HTR-8/SVneo (cell line): ENCODE data around the gene ARHGAP4.

ENCODE experiments used
- DNase-seq: peaks from one replicate; pipeline ENCODE4 v3.0.0; 2011; ENCODE audit warnings: low spot score, mixed read lengths; ENCODE audit not compliant: insufficient read length
- FAIRE-seq: peaks from 2 replicates; lab custom pipeline; 2011; peaks lifted over from hg19 to GRCh38; lab: Jason Lieb, UNC

Gene ARHGAP4

GRCh38 chrX:153871946-153872878 is 53.9 kb downstream of the ARHGAP4 start:
- no peak for DNase-seq
- FAIRE-seq: no peak

DNA sequence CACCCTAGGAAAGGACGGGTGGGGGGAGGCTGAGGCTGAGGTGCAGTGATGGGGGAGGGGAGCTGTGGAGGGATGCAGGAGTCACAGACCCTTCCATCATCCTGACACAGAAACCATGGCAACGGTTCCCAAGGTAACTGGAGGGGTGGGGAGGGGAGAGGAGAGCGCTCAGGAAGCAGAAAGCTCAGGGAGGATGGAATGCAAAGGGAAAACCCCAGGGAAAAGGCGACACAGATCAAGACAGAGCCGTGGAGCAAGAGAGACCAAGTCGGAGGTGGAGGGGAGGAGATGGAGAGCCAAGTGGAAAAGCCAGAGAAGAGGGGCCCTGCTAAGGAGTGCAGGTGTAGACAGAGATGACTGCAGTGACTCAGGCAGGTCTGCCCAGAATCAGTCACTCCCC is 54.6 kb downstream of the ARHGAP4 start:
- no peak for DNase-seq
- FAIRE-seq: no peak

- no peak for DNase-seq
- FAIRE-seq: no peak
Observed at GRCh38 chrX:153870791-153871360, 55.2 kb downstream of the ARHGAP4 start.

- DNase-seq (no peak), FAIRE-seq (no peak)
Observed at GRCh38 chrX:153870288-153870690, 55.8 kb downstream of the ARHGAP4 start.

DNA sequence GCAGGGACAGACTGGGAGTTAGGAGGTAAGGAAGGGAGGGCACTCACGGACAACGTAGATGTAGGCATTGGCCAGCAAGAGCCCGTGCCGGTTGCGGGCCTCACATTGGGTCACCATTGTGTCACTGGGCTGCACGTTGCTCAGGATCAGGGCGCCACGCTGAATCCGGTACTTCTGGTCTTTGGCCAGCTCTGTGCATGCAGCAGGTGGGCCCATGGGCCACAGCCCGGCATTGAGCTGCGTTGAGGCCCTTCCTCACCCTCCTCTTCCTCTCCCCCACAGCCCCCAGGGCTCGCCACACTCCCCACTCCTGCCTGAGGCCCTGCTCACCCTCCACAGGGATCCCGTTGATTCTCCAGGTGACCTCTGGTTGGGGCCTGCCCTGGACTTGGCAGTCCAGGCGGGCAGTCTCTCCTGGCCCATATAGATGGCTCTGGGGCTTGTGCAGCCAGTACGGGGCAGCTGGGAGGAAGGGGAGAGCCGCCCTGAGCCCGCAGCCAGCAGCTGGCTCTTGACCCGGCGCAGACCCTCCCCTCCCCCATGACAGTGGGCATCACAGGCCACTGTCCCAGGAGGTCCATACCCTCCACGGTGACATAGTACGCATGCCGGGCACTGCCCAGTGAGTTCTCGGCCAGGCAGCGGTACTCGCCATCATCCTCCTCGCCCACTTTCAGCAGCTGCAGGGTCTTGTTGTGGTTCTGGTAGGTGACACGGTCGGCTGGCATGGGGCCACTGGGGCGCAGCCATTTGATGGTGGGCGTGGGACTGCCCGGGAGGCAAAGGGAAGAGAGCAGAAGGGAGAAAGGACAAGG is 56.4 kb downstream of the ARHGAP4 start:
- FAIRE-seq (no peak), DNase-seq (no peak)

GRCh38 chrX:153868576-153869472 is 57.2 kb downstream of the ARHGAP4 start:
- DNase-seq: no peak
- FAIRE-seq: no peak

- DNase-seq (no peak), FAIRE-seq (no peak)
Observed at GRCh38 chrX:153867671-153868070, 58.4 kb downstream of the ARHGAP4 start.

DNA sequence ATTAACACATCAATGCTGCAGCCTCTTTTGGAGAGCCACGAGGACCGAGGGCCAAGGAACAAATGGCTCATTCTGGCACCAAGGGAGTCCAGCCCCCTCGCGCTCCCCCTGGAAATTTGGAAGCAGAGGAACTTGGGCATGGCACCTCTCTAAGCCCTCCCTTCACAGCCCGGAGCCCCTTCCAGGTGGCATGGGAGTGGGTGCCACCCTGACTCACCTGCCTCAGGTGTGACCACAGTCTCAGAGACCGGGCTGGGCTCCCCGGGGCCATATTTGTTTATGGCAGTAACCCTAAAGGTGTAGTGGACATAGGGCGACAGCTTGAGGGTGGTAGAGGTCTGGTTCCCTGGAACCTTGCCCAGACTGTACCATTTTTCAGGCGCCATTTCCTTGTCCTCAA is 58.9 kb downstream of the ARHGAP4 start:
- DNase-seq (no peak), FAIRE-seq (no peak)

DNA sequence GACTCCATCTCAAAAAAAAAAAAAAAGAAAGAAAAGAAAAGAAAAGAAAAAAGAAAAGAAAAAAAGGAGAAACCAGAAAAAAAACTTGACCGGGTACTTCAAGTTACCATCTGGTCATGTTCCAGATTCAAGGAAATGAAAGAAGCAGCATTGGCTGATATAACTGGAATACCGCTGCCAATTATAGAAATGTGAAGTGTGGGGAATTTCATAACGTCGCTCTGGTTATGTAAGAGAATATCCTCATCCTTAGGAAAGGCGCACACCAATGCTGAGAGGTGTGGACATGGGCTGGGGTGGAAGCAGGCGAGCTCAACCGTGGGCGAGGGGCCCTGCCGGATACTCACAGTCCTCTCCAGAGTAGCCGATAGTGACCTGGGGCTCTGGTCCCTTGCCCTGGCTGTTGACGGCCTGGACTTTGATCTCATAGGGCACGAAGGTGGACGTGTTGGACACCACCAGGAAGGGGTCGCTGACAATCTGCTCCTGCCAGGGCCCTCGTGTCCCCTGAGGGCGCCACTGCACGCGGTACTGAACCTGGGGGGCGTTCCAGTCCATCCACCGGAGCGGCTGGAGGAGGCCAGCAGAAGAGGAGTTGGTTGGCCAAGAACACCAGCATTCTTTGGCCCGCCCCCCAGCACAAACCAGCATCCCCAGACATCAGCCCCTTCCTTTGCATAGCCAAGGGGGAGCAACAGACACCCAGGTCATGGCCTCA is 59.6 kb downstream of the ARHGAP4 start:
- no peak for DNase-seq
- FAIRE-seq: no peak

- DNase-seq: no peak
- FAIRE-seq: no peak
Observed at GRCh38 chrX:153865685-153866084, 60.4 kb downstream of the ARHGAP4 start.

DNA sequence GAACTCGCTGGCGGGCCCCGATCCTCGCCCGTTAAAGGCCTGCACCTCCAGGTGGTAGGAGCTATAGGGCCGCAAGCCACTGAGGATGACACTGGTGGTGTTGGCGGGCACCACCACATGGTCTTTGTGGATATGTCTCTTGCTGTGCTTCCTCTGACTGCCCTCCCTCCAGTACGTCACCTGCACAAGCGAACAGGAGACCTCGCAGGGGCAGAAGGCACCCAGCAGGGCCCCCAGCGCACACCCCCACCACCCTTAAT is 60.8 kb downstream of the ARHGAP4 start:
- FAIRE-seq: no peak
- DNase-seq: no peak

GRCh38 chrX:153864561-153865320 is 61.3 kb downstream of the ARHGAP4 start:
- no peak for DNase-seq
- no peak for FAIRE-seq

DNA sequence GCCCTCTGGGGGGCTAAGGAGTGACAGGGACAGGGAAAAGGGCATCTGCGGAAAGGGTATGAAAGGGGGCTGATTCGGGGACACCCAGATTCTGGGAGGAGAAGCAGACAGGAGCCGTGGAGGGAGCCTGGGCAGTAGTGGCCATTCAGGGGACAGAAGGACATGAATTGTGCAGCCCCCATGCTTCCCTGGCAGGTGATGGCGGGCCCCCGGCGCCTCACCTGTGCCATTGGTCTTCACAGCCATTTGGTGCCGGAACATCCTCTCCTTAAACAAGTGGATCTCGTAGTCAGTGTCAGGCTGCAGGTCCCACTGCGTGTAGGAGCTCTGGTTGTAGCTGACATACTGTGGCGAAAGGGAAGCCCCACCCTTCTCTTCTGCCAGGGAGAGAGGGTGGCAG is 62.0 kb downstream of the ARHGAP4 start:
- FAIRE-seq (no peak), DNase-seq (no peak)

GRCh38 chrX:153863251-153863991 is 62.6 kb downstream of the ARHGAP4 start:
- no peak for FAIRE-seq

DNA sequence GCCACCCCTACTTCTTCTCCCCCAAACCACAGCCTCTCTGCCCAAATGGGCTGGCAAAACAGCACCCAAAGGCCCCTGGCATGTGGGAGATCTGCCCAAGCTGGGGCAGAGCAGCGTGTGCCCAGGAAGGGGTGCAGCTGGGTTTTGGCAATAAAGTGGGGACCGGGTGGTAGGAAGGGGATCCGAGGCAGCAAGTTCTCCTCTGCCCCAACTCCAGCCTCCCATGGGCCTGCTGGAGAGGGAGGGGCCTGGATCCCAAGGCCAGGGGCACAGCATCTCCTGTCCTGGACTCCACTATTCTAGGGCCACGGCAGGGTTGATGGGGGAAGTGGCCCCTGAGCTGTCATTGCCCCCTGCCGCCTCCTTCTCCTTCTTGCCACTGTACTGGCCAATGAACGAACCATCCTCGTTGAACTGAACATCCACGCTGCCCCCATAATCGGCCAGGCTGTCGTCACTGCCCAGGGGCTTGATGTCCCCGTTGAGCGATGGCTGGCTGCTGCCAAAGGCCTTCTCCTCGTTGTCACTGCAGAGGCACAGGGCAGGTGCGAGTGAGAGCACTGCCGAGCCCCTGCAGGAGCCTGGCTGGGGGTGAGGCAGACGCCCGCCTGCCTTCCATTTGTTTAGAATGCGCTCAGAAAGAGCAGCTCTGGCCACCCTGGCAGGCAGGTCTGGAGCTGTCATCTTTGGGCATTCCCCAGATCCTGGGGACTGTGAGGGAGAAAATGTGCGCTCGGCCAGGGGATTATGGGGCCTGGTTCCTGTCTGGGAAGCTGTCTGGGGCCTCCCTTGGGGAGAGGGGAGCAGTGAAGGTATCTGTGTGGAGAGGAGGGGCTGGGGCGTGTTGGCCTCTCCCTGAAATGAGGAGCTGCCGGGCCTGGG is 63.5 kb downstream of the ARHGAP4 start:
- no peak for FAIRE-seq
- no peak for DNase-seq

More at GRCh38 chrX:153863251-153863991, 62.6 kb downstream of the ARHGAP4 start:
- DNase-seq: no peak

DNA sequence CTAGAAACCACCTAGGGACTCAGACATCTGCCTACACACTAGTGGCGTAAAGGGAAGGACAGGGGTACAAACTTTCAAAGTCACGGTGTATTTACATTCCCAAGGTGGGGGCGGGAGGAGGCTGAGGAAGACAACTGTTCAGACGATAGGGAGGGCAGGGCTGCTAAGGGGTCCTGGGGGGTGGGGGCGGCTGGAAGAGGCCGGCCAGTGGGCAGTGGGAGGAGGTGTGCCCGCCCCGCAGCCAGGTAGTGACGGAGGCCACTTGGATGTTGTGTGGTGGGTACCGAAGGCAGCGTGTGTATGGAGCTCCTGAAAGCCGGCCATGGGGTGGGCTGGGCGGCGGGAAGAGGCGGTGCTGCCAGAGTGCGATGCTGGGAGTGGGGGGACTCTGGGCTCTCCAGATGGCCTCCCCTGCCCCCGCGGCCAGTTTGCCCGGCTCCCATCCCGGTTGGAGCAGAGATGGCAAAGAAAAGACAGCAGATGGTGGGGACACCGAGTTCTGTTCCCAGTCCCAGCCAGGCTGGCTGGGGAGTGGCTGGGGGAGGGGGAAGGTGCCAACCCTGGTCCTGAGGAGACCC is 64.2 kb downstream of the ARHGAP4 start:
- DNase-seq (no peak), FAIRE-seq (no peak)

- FAIRE-seq: no peak
Observed at GRCh38 chrX:153861151-153861550, 64.9 kb downstream of the ARHGAP4 start.

More at GRCh38 chrX:153861151-153861550, 64.9 kb downstream of the ARHGAP4 start:
- no peak for DNase-seq
